BLaER1 treated with 17β-estradiol and CSF1 and Interleukin-3, amounts not matched to agents 10 nM and 100 nM (cell line): ENCODE data around the gene HSF5.

Experiments
- H3K27ac ChIP-seq, 11 experiments: shearing (Covaris generic); formaldehyde crosslinking; 2 replicates each; pipeline ENCODE4 v1.8.1; 2022
- H3K27me3 ChIP-seq, 11 experiments: shearing (Covaris generic); formaldehyde crosslinking; 2 replicates each; pipeline ENCODE4 v1.8.1; 2022
- H3K36me3 ChIP-seq, 11 experiments: shearing (Covaris generic); formaldehyde crosslinking; 2 replicates each; pipeline ENCODE4 v1.8.1; 2022
- H3K4me1 ChIP-seq, 10 experiments: shearing (Covaris generic); formaldehyde crosslinking; 2 replicates each; pipeline ENCODE4 v1.8.1; 2022
- H3K4me2 ChIP-seq, 11 experiments: shearing (Covaris generic); formaldehyde crosslinking; 2 replicates each; pipeline ENCODE4 v1.8.1; 2022
- H3K4me3 ChIP-seq, 10 experiments: shearing (Covaris generic); formaldehyde crosslinking; 2 replicates each; pipeline ENCODE4 v1.8.1; 2022
- H3K9ac ChIP-seq, 11 experiments: shearing (Covaris generic); formaldehyde crosslinking; 2 replicates each; pipeline ENCODE4 v1.8.1; 2022
- H3K9me3 ChIP-seq, 11 experiments: shearing (Covaris generic); formaldehyde crosslinking; replicated peaks in 1 of 11; 2 replicates each; pipeline ENCODE4 v1.8.1; 2022
- H4K20me1 ChIP-seq, 11 experiments: shearing (Covaris generic); formaldehyde crosslinking; 2 replicates each; pipeline ENCODE4 v1.8.1; 2022
- Cebpa-rat ChIP-seq, 11 experiments: shearing (Covaris generic); IDR thresholded peaks; 2 replicates each; pipeline ENCODE4 v1.8.1; 2022

HSF5 gene

DNA sequence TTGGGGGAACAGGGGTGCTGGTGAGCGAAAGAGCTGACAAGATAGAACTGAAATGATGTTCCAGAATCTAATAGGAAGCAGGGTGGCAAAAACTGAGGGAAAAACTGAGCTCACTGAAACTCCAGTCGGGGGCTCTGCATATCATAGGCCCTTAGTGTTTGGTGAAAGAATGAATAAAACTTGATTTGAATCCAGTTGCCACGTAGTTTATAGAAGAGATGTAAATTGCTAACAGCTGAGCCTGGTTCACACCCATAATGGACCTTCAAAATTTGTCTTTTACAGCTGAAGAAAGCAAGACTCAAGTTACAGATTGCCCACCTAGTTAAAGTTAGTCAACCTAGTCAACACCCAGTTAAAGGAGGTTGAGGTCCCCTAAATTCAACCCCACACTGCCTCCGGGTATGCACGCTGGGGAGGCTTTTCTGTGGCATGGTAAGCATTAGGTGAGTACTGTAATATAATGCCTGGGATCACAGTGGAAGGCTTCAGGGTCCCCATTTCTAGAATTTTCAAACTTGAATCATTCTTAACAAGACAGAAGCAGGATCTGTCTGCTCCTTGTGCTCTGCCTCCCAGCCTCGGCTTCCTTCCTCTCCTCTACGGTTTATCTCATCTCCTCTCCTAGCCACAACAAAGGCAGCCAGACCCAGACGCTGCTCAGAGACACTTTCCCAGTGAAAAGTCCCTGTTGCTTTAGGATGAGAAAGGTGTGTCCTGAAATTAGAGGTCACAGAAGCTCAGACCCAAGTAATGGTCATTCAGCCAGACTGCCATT is 109.3 kb downstream of the HSF5 start:
- peaks cover 19 to 46% (median 26%) of the 10 kb centered on the region in 10 experiments for H3K4me1 ChIP-seq
- no peaks in the 10 kb centered on the region for H3K36me3 ChIP-seq
- no peak for TF ChIP-seq Cebpa-rat (IDR thresholded peaks at IDR 0.05)
- no peaks in the 10 kb centered on the region for H3K9me3 ChIP-seq
- H3K4me2 ChIP-seq: peak overlapping the region; percentile 45 to 83 (median 62)
- no peak overlapping the region for H3K4me3 ChIP-seq
- peak overlapping the region in 2 of 11 experiments; percentile 10 to 29; a peak in 1 of 22 replicates for H3K27ac ChIP-seq
- H3K9ac ChIP-seq: peak overlapping the region in 3 of 11 experiments; percentile 5 to 12 (median 7); a peak in 2 of 22 replicates
- H3K27me3 ChIP-seq: no peaks in the 10 kb centered on the region
- no peaks in the 10 kb centered on the region for H4K20me1 ChIP-seq

DNA sequence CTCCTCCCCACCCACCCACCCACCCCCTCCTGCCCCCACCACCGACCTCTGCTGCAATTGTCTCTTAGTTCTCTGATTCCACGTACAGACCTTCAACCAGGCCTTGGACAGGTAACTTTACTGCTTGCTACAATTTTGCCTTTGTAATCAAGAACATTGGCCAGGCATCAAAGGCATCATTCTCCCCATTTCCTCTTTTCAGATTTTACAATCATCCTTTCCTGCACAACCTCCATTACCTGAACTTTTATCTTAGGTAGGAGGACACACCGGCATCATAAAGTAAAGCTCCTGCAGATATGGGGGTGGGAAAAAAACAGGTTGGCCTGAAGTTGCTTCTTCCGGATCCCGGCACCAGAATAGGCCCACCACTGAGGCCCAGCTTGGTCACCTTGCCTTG is 110.5 kb downstream of the HSF5 start:
- no peak overlapping the region for H3K4me2 ChIP-seq
- no peaks in the 10 kb centered on the region for H3K27me3 ChIP-seq
- peaks cover 19 to 46% (median 26%) of the 10 kb centered on the region in 10 experiments for H3K4me1 ChIP-seq
- no peak overlapping the region for H3K9ac ChIP-seq
- H4K20me1 ChIP-seq: no peaks in the 10 kb centered on the region
- H3K36me3 ChIP-seq: no peaks in the 10 kb centered on the region
- no peak overlapping the region for H3K4me3 ChIP-seq
- no peak for TF ChIP-seq Cebpa-rat (IDR thresholded peaks at IDR 0.05)
- H3K9me3 ChIP-seq: no peaks in the 10 kb centered on the region
- no peak overlapping the region for H3K27ac ChIP-seq

DNA sequence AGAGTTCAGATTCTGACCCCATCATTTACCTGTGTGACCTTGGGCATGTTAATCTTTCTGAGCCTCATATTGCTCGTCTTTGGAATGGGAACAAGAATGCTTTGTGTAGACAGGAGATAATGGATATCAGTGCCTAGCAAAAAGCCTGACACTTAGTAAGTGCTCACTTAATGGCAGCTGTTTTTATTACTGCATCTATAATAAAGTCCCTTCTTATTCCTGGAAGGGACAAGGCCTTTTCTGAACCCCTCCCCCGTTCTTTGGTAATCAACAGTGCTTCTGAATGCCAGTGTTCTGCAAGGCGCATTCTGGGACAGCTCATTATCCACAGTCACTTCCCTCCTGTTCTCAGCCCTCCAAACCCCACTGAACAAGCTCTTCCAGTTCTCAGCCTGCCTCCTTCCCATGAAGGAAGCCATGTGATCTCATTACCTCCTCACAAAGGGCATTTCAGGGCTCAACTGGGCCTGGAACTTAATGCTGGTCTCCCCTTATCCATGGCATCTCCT is 111.1 kb downstream of the HSF5 start:
- TF ChIP-seq Cebpa-rat (IDR thresholded peaks at IDR 0.05): no peak
- H3K9me3 ChIP-seq: no peaks in the 10 kb centered on the region
- H3K9ac ChIP-seq: no peak overlapping the region
- no peaks in the 10 kb centered on the region for H3K36me3 ChIP-seq
- H3K4me2 ChIP-seq: peak overlapping the region in 2 of 11 experiments; percentile 38 to 40; a peak in 1 of 22 replicates
- H4K20me1 ChIP-seq: no peaks in the 10 kb centered on the region
- no peak overlapping the region for H3K27ac ChIP-seq
- no peak overlapping the region for H3K4me3 ChIP-seq
- peaks cover 16 to 41% (median 22%) of the 10 kb centered on the region in 10 experiments for H3K4me1 ChIP-seq
- no peaks in the 10 kb centered on the region for H3K27me3 ChIP-seq

DNA sequence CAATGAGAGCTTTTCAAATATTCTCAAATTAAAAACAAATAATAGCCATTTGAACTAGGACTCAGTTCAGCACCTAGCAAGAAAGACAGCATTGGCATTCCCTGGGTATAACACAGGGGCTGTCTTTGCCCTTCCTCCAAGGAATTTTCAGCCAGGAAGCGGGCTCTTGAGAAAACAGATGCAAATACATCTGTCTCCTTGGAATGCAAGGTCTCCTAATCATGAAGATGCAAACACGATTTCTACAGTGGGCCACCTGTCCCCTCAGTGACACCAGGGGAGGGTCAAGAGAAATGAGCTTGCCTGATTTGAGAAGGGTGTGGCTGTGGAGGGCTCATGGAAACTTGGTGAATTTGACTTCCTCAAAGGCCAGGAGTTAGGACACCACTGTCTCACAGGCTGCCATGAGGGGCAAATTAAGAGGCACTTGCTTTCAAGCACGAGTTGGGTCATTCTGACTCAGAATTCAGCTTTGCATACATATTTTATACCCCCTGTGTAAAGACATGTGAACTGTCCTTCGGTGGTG is 111.7 kb downstream of the HSF5 start:
- H3K36me3 ChIP-seq: no peaks in the 10 kb centered on the region
- no peaks in the 10 kb centered on the region for H3K27me3 ChIP-seq
- no peak for TF ChIP-seq Cebpa-rat (IDR thresholded peaks at IDR 0.05)
- peak overlapping the region in 3 of 11 experiments; percentile 20 to 51 (median 40); a peak in 5 of 22 replicates for H3K4me2 ChIP-seq
- no peak overlapping the region for H3K9ac ChIP-seq
- no peak overlapping the region for H3K4me3 ChIP-seq
- no peaks in the 10 kb centered on the region for H4K20me1 ChIP-seq
- H3K4me1 ChIP-seq: peaks cover 16 to 36% (median 20%) of the 10 kb centered on the region in 10 experiments
- H3K27ac ChIP-seq: no peak overlapping the region
- H3K9me3 ChIP-seq: no peaks in the 10 kb centered on the region

- no peaks in the 10 kb centered on the region for H3K27me3 ChIP-seq
These were observed 112.4 kb downstream of the HSF5 start for GRCh38 chr17:58375811-58376210.

DNA sequence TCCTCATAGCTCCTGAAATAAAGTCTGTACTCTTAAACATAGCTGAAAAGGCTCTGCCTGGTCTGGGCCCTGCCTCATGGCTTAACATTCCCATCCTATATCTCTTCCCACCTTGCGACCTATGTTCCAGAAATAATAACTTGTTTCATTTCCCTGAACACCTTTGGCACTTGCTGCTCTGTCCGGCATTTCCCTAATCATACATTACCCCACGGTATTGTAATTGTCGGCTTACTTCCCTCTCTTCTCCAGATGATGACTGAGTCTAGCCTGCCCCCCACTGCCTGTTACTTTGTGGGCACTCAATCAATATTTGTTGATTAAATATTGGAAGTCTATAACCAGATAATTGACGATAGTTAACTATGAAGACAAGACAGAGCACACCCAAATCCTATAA is 113.0 kb downstream of the HSF5 start:
- H3K27me3 ChIP-seq: no peaks in the 10 kb centered on the region
- no peak overlapping the region for H3K27ac ChIP-seq
- H3K9me3 ChIP-seq: no peaks in the 10 kb centered on the region
- H3K4me2 ChIP-seq: peak overlapping the region in 3 of 11 experiments; percentile 40 to 51 (median 40); a peak in 4 of 22 replicates
- no peaks in the 10 kb centered on the region; a peak in 1 of 22 replicates for H4K20me1 ChIP-seq
- H3K9ac ChIP-seq: no peak overlapping the region
- peaks cover 16 to 36% (median 22%) of the 10 kb centered on the region in 10 experiments for H3K4me1 ChIP-seq
- no peak for TF ChIP-seq Cebpa-rat (IDR thresholded peaks at IDR 0.05)
- no peak overlapping the region for H3K4me3 ChIP-seq
- H3K36me3 ChIP-seq: no peaks in the 10 kb centered on the region

More at GRCh38 chr17:58375811-58376210, 112.4 kb downstream of the HSF5 start:
- no peak overlapping the region for H3K27ac ChIP-seq
- H3K36me3 ChIP-seq: no peaks in the 10 kb centered on the region
- TF ChIP-seq Cebpa-rat (IDR thresholded peaks at IDR 0.05): no peak
- H3K9me3 ChIP-seq: no peaks in the 10 kb centered on the region
- H3K9ac ChIP-seq: no peak overlapping the region
- no peak overlapping the region for H3K4me3 ChIP-seq
- H4K20me1 ChIP-seq: no peaks in the 10 kb centered on the region
- H3K4me2 ChIP-seq: peak overlapping the region in 4 of 11 experiments; percentile 24 to 51 (median 40); a peak in 6 of 22 replicates
- H3K4me1 ChIP-seq: peaks cover 16 to 36% (median 20%) of the 10 kb centered on the region in 10 experiments

DNA sequence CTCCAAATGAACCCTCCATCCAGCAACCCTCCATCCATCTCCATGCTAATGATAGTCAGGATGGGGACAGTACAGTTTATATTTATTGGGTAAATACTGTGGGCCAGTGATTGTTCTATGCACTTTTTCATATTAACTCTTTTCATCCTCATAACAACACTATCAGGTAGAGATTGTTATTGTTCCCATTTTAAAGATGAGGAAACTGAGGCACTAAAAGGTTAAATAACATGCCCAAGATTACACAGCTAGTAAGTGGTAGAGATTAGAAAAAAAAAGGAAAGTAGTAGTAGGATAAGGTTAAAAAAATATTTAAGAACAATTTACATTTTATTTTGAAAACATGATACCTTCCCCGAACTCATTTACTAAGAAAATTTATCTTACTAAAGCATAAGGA is 114.3 kb downstream of the HSF5 start:
- Histone ChIP-seq H3K4me3 (no peak overlapping the region), H3K9ac (no peak overlapping the region), H3K9me3 (no peaks in the 10 kb centered on the region), H3K36me3 (no peaks in the 10 kb centered on the region), H4K20me1 (peaks cover 0 to 5% (median 0%) of the 10 kb centered on the region in 11 experiments; a peak in 1 of 22 replicates), H3K4me1 (peaks cover 5 to 29% (median 22%) of the 10 kb centered on the region in 10 experiments), H3K27me3 (no peaks in the 10 kb centered on the region), H3K27ac (no peak overlapping the region), H3K4me2 (no peak overlapping the region)
- no peak for TF ChIP-seq Cebpa-rat (IDR thresholded peaks at IDR 0.05)

- Histone ChIP-seq H3K4me1 (peaks cover 0 to 25% (median 17%) of the 10 kb centered on the region in 10 experiments; a peak in 15 of 20 replicates), H3K27ac (no peak overlapping the region), H3K36me3 (no peaks in the 10 kb centered on the region), H3K4me3 (no peak overlapping the region), H3K4me2 (no peak overlapping the region), H3K9ac (no peak overlapping the region), H4K20me1 (peaks cover 0 to 5% (median 0%) of the 10 kb centered on the region in 11 experiments; a peak in 1 of 22 replicates), H3K9me3 (no peaks in the 10 kb centered on the region), H3K27me3 (no peaks in the 10 kb centered on the region)
- TF ChIP-seq Cebpa-rat (IDR thresholded peaks at IDR 0.05): no peak
These were observed 115.2 kb downstream of the HSF5 start for GRCh38 chr17:58373003-58373402.

- Histone ChIP-seq H3K4me1 (peaks cover 0 to 20% (median 15%) of the 10 kb centered on the region in 10 experiments; a peak in 15 of 20 replicates), H3K27me3 (no peaks in the 10 kb centered on the region), H3K9ac (no peak overlapping the region), H3K4me2 (no peak overlapping the region), H3K9me3 (no peaks in the 10 kb centered on the region), H3K27ac (no peak overlapping the region), H4K20me1 (peaks cover 0 to 5% (median 0%) of the 10 kb centered on the region in 11 experiments; a peak in 1 of 22 replicates), H3K4me3 (no peak overlapping the region), H3K36me3 (no peaks in the 10 kb centered on the region)
- no peak for TF ChIP-seq Cebpa-rat (IDR thresholded peaks at IDR 0.05)
These were observed 116.8 kb downstream of the HSF5 start for GRCh38 chr17:58371300-58371950.
